Measurements from ENCODE around the gene HTRA3. TPM values are rescaled to one million over a fixed set of nuclear protein-coding genes. Genes with fewer than 3 reads are reported as not detected.

Gene HTRA3
- total RNA-seq, 1 donor from 2014 or later, result 3.5 TPM

- H3K36me3 Mint-ChIP-seq (ENCODE audit: low read depth), result peaks cover under 1% of the 10 kb centered on the region
- no peak overlapping the region for H3K27ac Mint-ChIP-seq (ENCODE audit: unreplicated experiment)
- peaks cover 19% of the 10 kb centered on the region for H3K27me3 Mint-ChIP-seq (ENCODE audit: low read depth)
- no peaks in the 10 kb centered on the region for H3K9me3 Mint-ChIP-seq (ENCODE audit: low read depth)
- peaks cover 4% of the 10 kb centered on the region for H3K4me1 Mint-ChIP-seq (ENCODE audit: low read depth)
- DNase-seq (ENCODE audit: low spot score), result no peak
- H3K4me3 Mint-ChIP-seq (ENCODE audit: unreplicated experiment), result no peak overlapping the region
- no peak for TF ChIP-seq CTCF (IDR thresholded peaks at IDR 0.05)
Measured at GRCh38 chr4:8268901-8269534, 536 bp upstream of the HTRA3 start.

GRCh38 chr4:8270418-8270771 lies 841 bp downstream of the HTRA3 start:
- no peak for TF ChIP-seq CTCF (IDR thresholded peaks at IDR 0.05)
- Mint-ChIP-seq H3K4me3 (ENCODE audit: unreplicated experiment) (no peak overlapping the region), H3K36me3 (ENCODE audit: low read depth) (no peaks in the 10 kb centered on the region), H3K27me3 (ENCODE audit: low read depth) (peaks cover 17% of the 10 kb centered on the region), H3K27ac (ENCODE audit: unreplicated experiment) (no peak overlapping the region), H3K4me1 (ENCODE audit: low read depth) (peaks cover 10% of the 10 kb centered on the region), H3K9me3 (ENCODE audit: low read depth) (no peaks in the 10 kb centered on the region)
- DNase-seq (ENCODE audit: low spot score), result no peak

- Mint-ChIP-seq H3K36me3 (ENCODE audit: low read depth) (no peaks in the 10 kb centered on the region), H3K4me1 (ENCODE audit: low read depth) (peaks cover 12% of the 10 kb centered on the region), H3K27me3 (ENCODE audit: low read depth) (peaks cover 17% of the 10 kb centered on the region), H3K9me3 (ENCODE audit: low read depth) (no peaks in the 10 kb centered on the region), H3K27ac (ENCODE audit: unreplicated experiment) (no peak overlapping the region), H3K4me3 (ENCODE audit: unreplicated experiment) (no peak overlapping the region)
- DNase-seq (ENCODE audit: low spot score), result no peak
- no peak for TF ChIP-seq CTCF (IDR thresholded peaks at IDR 0.05)
Measured at GRCh38 chr4:8270912-8271815, 1.6 kb downstream of the HTRA3 start.

GRCh38 chr4:8271821-8272220 lies 2.3 kb downstream of the HTRA3 start:
- peaks cover 17% of the 10 kb centered on the region for H3K27me3 Mint-ChIP-seq (ENCODE audit: low read depth)

More at GRCh38 chr4:8271821-8272220, 2.3 kb downstream of the HTRA3 start:
- no peak for DNase-seq (ENCODE audit: low spot score)
- H3K27ac Mint-ChIP-seq (ENCODE audit: unreplicated experiment), result no peak overlapping the region
- no peak overlapping the region for H3K4me3 Mint-ChIP-seq (ENCODE audit: unreplicated experiment)
- no peak for TF ChIP-seq CTCF (IDR thresholded peaks at IDR 0.05)
- H3K9me3 Mint-ChIP-seq (ENCODE audit: low read depth), result no peaks in the 10 kb centered on the region
- peaks cover 19% of the 10 kb centered on the region for H3K4me1 Mint-ChIP-seq (ENCODE audit: low read depth)
- no peaks in the 10 kb centered on the region for H3K36me3 Mint-ChIP-seq (ENCODE audit: low read depth)

All from chondrocyte (in vitro differentiated cells).